ENCODE data around the gene C2CD2L. TPM values are rescaled to one million over a fixed set of nuclear protein-coding genes. Genes with fewer than 3 reads are reported as not detected.

The C2CD2L gene
- total RNA-seq, 2 donors from 2014 or later = 5.4 to 20.8 TPM

DNA sequence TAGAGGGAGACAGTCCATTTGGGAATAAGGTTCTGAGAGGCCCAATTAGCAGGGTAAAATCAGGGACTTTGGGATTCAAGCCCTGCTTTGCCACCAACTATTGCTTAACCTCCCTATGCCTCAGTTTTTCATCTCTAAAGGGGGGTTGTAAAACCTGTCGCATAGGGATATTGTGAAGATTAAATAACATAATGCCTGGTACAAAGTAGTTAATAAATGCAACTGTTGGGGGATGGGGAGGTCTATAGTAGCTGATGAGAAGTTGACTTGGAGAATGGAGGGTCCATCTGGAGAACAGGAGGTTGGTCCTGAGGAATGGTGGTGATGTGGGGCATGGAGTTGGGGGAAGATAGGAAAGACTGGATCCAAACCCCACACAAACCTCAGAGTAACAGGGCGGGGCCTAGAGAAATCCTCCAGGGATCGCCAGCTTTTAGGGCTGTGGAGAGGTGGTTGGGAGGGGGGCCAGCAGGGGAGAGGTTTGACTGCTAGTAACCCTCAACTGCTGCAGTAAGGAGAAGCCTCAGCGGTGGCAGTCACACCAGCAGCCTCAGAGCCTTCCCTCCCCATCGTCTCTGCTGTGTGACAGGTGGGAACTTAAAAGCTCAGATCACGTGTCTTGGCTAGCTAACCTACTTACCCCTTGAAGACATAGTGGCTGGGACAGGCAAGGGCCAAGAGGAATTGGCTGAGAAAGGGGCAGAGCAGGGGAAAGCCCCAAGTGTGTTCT lies 40.6 kb downstream of the C2CD2L start:
- Histone ChIP-seq H3K27ac (no peak overlapping the region), H3K36me3 (replicated peaks in 1 of 2; ENCODE audit: insufficient read depth in 1 of 2, low read depth in 2 of 2) (no peaks in the 10 kb centered on the region), H3K4me3 (no peak overlapping the region), H3K27me3 (peaks cover 0 to 11% of the 10 kb centered on the region in 2 donors), H3K9me3 (no peaks in the 10 kb centered on the region), H3K4me1 (peaks cover 17% of the 10 kb centered on the region)
- no peak for ATAC-seq
- intact Hi-C loops (cut with DNase I) = no loop called here
- no peak for DNase-seq
- WGBS, 2 donors = 62 to 63% methylated on average over 6 of the region's 6 CpGs
- TF ChIP-seq POLR2A (IDR thresholded peaks at IDR 0.05) = no peak
- no peak for TF ChIP-seq CTCF (IDR thresholded peaks at IDR 0.05)

DNA sequence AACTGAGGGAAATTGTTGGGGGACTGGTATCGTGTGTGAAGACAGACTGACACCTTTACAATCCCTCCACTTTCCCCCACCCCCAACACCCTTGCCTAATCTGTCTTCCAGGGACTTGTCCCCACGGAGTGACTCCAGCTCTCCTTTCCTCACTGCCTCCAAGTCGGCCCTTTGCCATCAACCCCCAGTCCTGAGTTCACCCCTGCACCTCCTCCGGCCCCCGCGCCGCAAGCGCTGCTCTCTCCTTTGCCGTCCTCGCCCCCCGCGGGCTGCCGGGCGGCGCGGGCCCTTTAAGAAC lies 41.5 kb downstream of the C2CD2L start:
- Histone ChIP-seq H3K4me1 (peaks cover 17% of the 10 kb centered on the region), H3K36me3 (replicated peaks in 1 of 2; ENCODE audit: insufficient read depth in 1 of 2, low read depth in 2 of 2) (no peaks in the 10 kb centered on the region), H3K9me3 (no peaks in the 10 kb centered on the region), H3K27me3 (peaks cover 0 to 11% of the 10 kb centered on the region in 2 donors), H3K27ac (no peak overlapping the region), H3K4me3 (peak overlapping the region in 1 of 2 donors; percentile 18)
- ATAC-seq (peak; percentile 2), DNase-seq (no peak)
- intact Hi-C loops (cut with DNase I) = no loop called here
- TF ChIP-seq CTCF (IDR thresholded peaks at IDR 0.05) = no peak
- TF ChIP-seq POLR2A (IDR thresholded peaks at IDR 0.05) = no peak
- WGBS, 2 donors = 1 to 3% methylated on average over 13 to 16 of the region's 16 CpGs

DNA sequence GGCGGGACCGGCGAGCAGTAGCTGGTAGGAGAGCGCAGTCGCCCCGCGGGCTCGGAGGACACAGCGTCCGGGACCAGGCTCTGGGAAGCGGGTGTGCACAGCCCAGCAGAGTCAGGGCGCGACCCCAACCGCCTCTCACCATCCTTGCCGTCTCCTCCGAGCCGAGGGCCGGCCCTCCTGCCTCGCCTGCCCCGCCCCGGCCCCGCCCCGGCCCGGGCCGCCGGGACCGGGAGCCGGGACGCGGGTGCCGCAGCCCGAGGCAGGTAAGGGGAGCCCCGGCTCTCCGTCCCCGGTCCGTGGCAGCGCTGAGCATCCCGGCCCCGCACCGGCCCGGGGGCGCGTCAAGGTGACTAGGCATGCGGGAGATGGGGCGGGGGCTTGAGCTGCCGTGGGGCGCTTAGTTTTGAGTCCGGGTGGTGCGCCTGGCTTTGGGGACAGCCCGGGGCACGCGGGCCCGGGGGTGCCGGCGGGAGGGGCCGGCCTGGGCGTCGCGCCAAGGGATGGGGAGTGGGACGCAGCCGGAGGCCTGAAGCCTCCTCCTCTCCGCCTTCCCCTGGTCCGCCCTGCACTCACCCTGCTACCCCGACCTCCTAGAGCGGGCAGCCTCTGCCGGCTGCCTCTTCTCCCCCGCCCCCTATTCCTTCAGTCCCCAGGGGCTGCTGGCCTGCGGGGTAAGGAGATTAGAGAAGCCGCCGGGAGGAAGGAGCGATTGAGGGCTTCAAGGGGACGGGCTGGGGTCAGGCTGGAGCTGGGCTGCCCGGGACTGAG lies 42.1 kb downstream of the C2CD2L start, which contains the start of gene ABCG4:
Gene ABCG4 (plus strand): TSS at position 35 of the 768 bp plus-strand sequence. CDS start 914 bp downstream, outside the sequence.
- Histone ChIP-seq H3K36me3 (replicated peaks in 1 of 2; ENCODE audit: insufficient read depth in 1 of 2, low read depth in 2 of 2) (no peaks in the 10 kb centered on the region), H3K4me1 (peaks cover 17% of the 10 kb centered on the region), H3K9me3 (no peaks in the 10 kb centered on the region), H3K27ac (no peak within 1 kb of the TSS), H3K27me3 (peaks cover 0 to 11% of the 10 kb centered on the region in 2 donors), H3K4me3 (peak within 1 kb of the TSS in 1 of 2 donors; percentile 18)
- intact Hi-C loops (cut with DNase I) = no loop called here
- ATAC-seq (peak; percentile 34), DNase-seq (peak in 2 of 4 donors; percentile 33 to 35)
- TF ChIP-seq POLR2A (IDR thresholded peaks at IDR 0.05) (no peak), CTCF (IDR thresholded peaks at IDR 0.05) (no peak)
- WGBS, 2 donors = 0 to 1% methylated on average over 5 to 44 of the region's 73 CpGs

DNA sequence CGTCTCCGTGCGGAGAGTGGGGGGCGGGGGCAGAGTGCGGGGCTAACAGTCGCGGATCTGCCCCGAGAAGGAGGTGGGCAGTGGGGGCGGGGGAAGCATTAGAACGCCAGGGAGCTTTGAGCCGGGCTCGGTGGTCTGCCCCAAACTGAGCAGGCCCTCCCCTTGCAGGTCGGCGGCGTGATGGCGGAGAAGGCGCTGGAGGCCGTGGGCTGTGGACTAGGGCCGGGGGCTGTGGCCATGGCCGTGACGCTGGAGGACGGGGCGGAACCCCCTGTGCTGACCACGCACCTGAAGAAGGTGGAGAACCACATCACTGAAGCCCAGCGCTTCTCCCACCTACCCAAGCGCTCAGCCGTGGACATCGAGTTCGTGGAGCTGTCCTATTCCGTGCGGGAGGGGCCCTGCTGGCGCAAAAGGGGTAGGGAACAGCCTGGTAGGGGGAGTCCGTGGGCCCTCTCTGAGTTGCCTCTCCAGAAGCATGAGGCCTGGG lies 42.7 kb downstream of the C2CD2L start:
- Histone ChIP-seq H3K4me1 (peaks cover 17% of the 10 kb centered on the region), H3K9me3 (no peaks in the 10 kb centered on the region), H3K4me3 (no peak overlapping the region), H3K27ac (no peak overlapping the region), H3K36me3 (replicated peaks in 1 of 2; ENCODE audit: insufficient read depth in 1 of 2, low read depth in 2 of 2) (no peaks in the 10 kb centered on the region), H3K27me3 (peaks cover 0 to 11% of the 10 kb centered on the region in 2 donors)
- DNase-seq = no peak
- TF ChIP-seq POLR2A (IDR thresholded peaks at IDR 0.05) (no peak), CTCF (IDR thresholded peaks at IDR 0.05) (no peak)
- 33 to 41% methylated on average over 20 to 32 of the region's 33 CpGs for WGBS, 2 donors
- ATAC-seq = no peak
- intact Hi-C loops (cut with DNase I) = no loop called here
